ENCODE results near the gene CSRNP3. TPM values are rescaled to one million over a fixed set of nuclear protein-coding genes. Genes with fewer than 3 reads are reported as not detected.

Gene CSRNP3
- total RNA-seq, 2 donors from 2014 or later: not detected

- no peak overlapping the region for H3K27ac Mint-ChIP-seq
Observed at GRCh38 chr2:165536851-165537499, 67.5 kb downstream of the CSRNP3 start.

GRCh38 chr2:165539985-165540384, 70.5 kb downstream of the CSRNP3 start:
- no peaks in the 10 kb centered on the region for H3K4me1 Mint-ChIP-seq (ENCODE audit: low read depth in 2 of 2)
- no peaks in the 10 kb centered on the region for H3K36me3 Mint-ChIP-seq
- DNase-seq (ENCODE audit: low spot score): no peak
- no peak for ATAC-seq
- H3K4me3 Mint-ChIP-seq: no peak overlapping the region
- no peaks in the 10 kb centered on the region for H3K9me3 Mint-ChIP-seq
- no peak overlapping the region for H3K27ac Mint-ChIP-seq
- peaks cover 5 to 6% of the 10 kb centered on the region in 2 donors for H3K27me3 Mint-ChIP-seq

More at GRCh38 chr2:165536851-165537499, 67.5 kb downstream of the CSRNP3 start:
- H3K9me3 Mint-ChIP-seq: no peaks in the 10 kb centered on the region
- no peak for DNase-seq (ENCODE audit: low spot score)
- H3K36me3 Mint-ChIP-seq: no peaks in the 10 kb centered on the region
- H3K27me3 Mint-ChIP-seq: peaks cover 5 to 6% of the 10 kb centered on the region in 2 donors
- H3K4me3 Mint-ChIP-seq: no peak overlapping the region
- H3K4me1 Mint-ChIP-seq (ENCODE audit: low read depth in 2 of 2): no peaks in the 10 kb centered on the region
- ATAC-seq: no peak

- H3K9me3 Mint-ChIP-seq: no peaks in the 10 kb centered on the region
- H3K4me3 Mint-ChIP-seq: no peak overlapping the region
- DNase-seq (ENCODE audit: low spot score): no peak
- no peaks in the 10 kb centered on the region for H3K4me1 Mint-ChIP-seq (ENCODE audit: low read depth in 2 of 2)
- no peak for ATAC-seq
- no peaks in the 10 kb centered on the region for H3K36me3 Mint-ChIP-seq
- peaks cover 3 to 6% of the 10 kb centered on the region in 2 donors for H3K27me3 Mint-ChIP-seq
- H3K27ac Mint-ChIP-seq: no peak overlapping the region
Observed at GRCh38 chr2:165544897-165545296, 75.4 kb downstream of the CSRNP3 start.

GRCh38 chr2:165547900-165548299, 78.4 kb downstream of the CSRNP3 start:
- Mint-ChIP-seq H3K9me3 (no peaks in the 10 kb centered on the region), H3K4me3 (no peak overlapping the region), H3K4me1 (ENCODE audit: low read depth in 2 of 2) (no peaks in the 10 kb centered on the region), H3K27me3 (peaks cover 3 to 5% of the 10 kb centered on the region in 2 donors), H3K27ac (no peak overlapping the region), H3K36me3 (no peaks in the 10 kb centered on the region)
- DNase-seq (ENCODE audit: low spot score) (no peak), ATAC-seq (no peak)

GRCh38 chr2:165549619-165550018, 80.1 kb downstream of the CSRNP3 start:
- no peaks in the 10 kb centered on the region for H3K4me1 Mint-ChIP-seq (ENCODE audit: low read depth in 2 of 2)
- DNase-seq (ENCODE audit: low spot score): no peak
- H3K9me3 Mint-ChIP-seq: no peaks in the 10 kb centered on the region
- H3K27ac Mint-ChIP-seq: no peak overlapping the region
- H3K4me3 Mint-ChIP-seq: no peak overlapping the region
- no peaks in the 10 kb centered on the region for H3K36me3 Mint-ChIP-seq
- H3K27me3 Mint-ChIP-seq: peaks cover 3 to 5% of the 10 kb centered on the region in 2 donors
- ATAC-seq: no peak

GRCh38 chr2:165558832-165559231, 89.3 kb downstream of the CSRNP3 start:
- no peaks in the 10 kb centered on the region for H3K9me3 Mint-ChIP-seq
- peaks cover 2 to 14% of the 10 kb centered on the region in 2 donors for H3K27me3 Mint-ChIP-seq

GRCh38 chr2:165560377-165560988, 91.0 kb downstream of the CSRNP3 start:
- DNase-seq (ENCODE audit: low spot score) (no peak), ATAC-seq (no peak)
- no peak overlapping the region for H3K27ac Mint-ChIP-seq
- no peaks in the 10 kb centered on the region for H3K36me3 Mint-ChIP-seq
- no peak overlapping the region for H3K4me3 Mint-ChIP-seq
- H3K4me1 Mint-ChIP-seq (ENCODE audit: low read depth in 2 of 2): no peaks in the 10 kb centered on the region
- peaks cover 2 to 17% of the 10 kb centered on the region in 2 donors for H3K27me3 Mint-ChIP-seq
- no peaks in the 10 kb centered on the region for H3K9me3 Mint-ChIP-seq

More at GRCh38 chr2:165558832-165559231, 89.3 kb downstream of the CSRNP3 start:
- Mint-ChIP-seq H3K4me3 (no peak overlapping the region), H3K36me3 (no peaks in the 10 kb centered on the region), H3K27ac (no peak overlapping the region), H3K4me1 (ENCODE audit: low read depth in 2 of 2) (no peaks in the 10 kb centered on the region)
- no peak for DNase-seq (ENCODE audit: low spot score)
- ATAC-seq: no peak

- Mint-ChIP-seq H3K4me1 (ENCODE audit: low read depth in 2 of 2) (no peaks in the 10 kb centered on the region), H3K36me3 (no peaks in the 10 kb centered on the region), H3K4me3 (no peak overlapping the region), H3K9me3 (no peaks in the 10 kb centered on the region), H3K27ac (no peak overlapping the region), H3K27me3 (peaks cover 2 to 17% of the 10 kb centered on the region in 2 donors)
- no peak for DNase-seq (ENCODE audit: low spot score)
- no peak for ATAC-seq
Observed at GRCh38 chr2:165561516-165561915, 92.0 kb downstream of the CSRNP3 start.

- no peaks in the 10 kb centered on the region for H3K4me1 Mint-ChIP-seq (ENCODE audit: low read depth in 2 of 2)
- H3K27me3 Mint-ChIP-seq: peaks cover 4 to 17% of the 10 kb centered on the region in 2 donors
- no peaks in the 10 kb centered on the region for H3K36me3 Mint-ChIP-seq
- no peak overlapping the region for H3K27ac Mint-ChIP-seq
- DNase-seq (ENCODE audit: low spot score): no peak
- H3K4me3 Mint-ChIP-seq: no peak overlapping the region
- no peak for ATAC-seq
- H3K9me3 Mint-ChIP-seq: no peaks in the 10 kb centered on the region
Observed at GRCh38 chr2:165562233-165562632, 92.7 kb downstream of the CSRNP3 start.

- Mint-ChIP-seq H3K27me3 (peaks cover 8 to 24% of the 10 kb centered on the region in 2 donors), H3K36me3 (no peaks in the 10 kb centered on the region), H3K27ac (no peak overlapping the region), H3K4me1 (ENCODE audit: low read depth in 2 of 2) (no peaks in the 10 kb centered on the region), H3K9me3 (no peaks in the 10 kb centered on the region), H3K4me3 (no peak overlapping the region)
- ATAC-seq (no peak), DNase-seq (ENCODE audit: low spot score) (no peak)
Observed at GRCh38 chr2:165563468-165564225, 94.1 kb downstream of the CSRNP3 start.

- no peaks in the 10 kb centered on the region for H3K4me1 Mint-ChIP-seq (ENCODE audit: low read depth in 2 of 2)
- H3K9me3 Mint-ChIP-seq: no peaks in the 10 kb centered on the region
- no peak overlapping the region for H3K27ac Mint-ChIP-seq
- ATAC-seq (no peak), DNase-seq (ENCODE audit: low spot score) (no peak)
- H3K36me3 Mint-ChIP-seq: no peaks in the 10 kb centered on the region
- H3K27me3 Mint-ChIP-seq: peaks cover 6 to 24% of the 10 kb centered on the region in 2 donors
- H3K4me3 Mint-ChIP-seq: no peak overlapping the region
Observed at GRCh38 chr2:165566008-165566407, 96.5 kb downstream of the CSRNP3 start.

GRCh38 chr2:165567273-165567672, 97.8 kb downstream of the CSRNP3 start:
- no peak for DNase-seq (ENCODE audit: low spot score)
- Mint-ChIP-seq H3K36me3 (no peaks in the 10 kb centered on the region), H3K9me3 (no peaks in the 10 kb centered on the region), H3K4me1 (ENCODE audit: low read depth in 2 of 2) (no peaks in the 10 kb centered on the region), H3K4me3 (no peak overlapping the region), H3K27me3 (peaks cover 6 to 18% of the 10 kb centered on the region in 2 donors), H3K27ac (no peak overlapping the region)
- no peak for ATAC-seq

GRCh38 chr2:165568361-165568760, 98.9 kb downstream of the CSRNP3 start:
- H3K27ac Mint-ChIP-seq: no peak overlapping the region
- no peaks in the 10 kb centered on the region for H3K4me1 Mint-ChIP-seq (ENCODE audit: low read depth in 2 of 2)
- ATAC-seq (no peak), DNase-seq (ENCODE audit: low spot score) (no peak)
- peaks cover 6 to 14% of the 10 kb centered on the region in 2 donors for H3K27me3 Mint-ChIP-seq
- H3K4me3 Mint-ChIP-seq: no peak overlapping the region
- H3K9me3 Mint-ChIP-seq: no peaks in the 10 kb centered on the region
- H3K36me3 Mint-ChIP-seq: no peaks in the 10 kb centered on the region

GRCh38 chr2:165571477-165571876, 102.0 kb downstream of the CSRNP3 start:
- H3K4me3 Mint-ChIP-seq: no peak overlapping the region
- ATAC-seq (no peak), DNase-seq (ENCODE audit: low spot score) (no peak)
- H3K36me3 Mint-ChIP-seq: no peaks in the 10 kb centered on the region
- no peaks in the 10 kb centered on the region for H3K9me3 Mint-ChIP-seq
- peaks cover 10 to 25% of the 10 kb centered on the region in 2 donors for H3K27me3 Mint-ChIP-seq
- no peak overlapping the region for H3K27ac Mint-ChIP-seq
- H3K4me1 Mint-ChIP-seq (ENCODE audit: low read depth in 2 of 2): no peaks in the 10 kb centered on the region

Data from natural killer cell treated with Interleukin-12 subunit alpha and Interleukin-12 subunit beta and Interleukin-15 and Interleukin-18, amount 100 ng/mL, for 72 hours (primary cell).